GM23248 (cell line): ENCODE measurements around the gene TENM4. TPM values are rescaled to one million over a fixed set of nuclear protein-coding genes. Genes with fewer than 3 reads are reported as not detected.

ENCODE experiments used
- DNase-seq: peaks from one replicate; pipeline ENCODE4 v3.0.0-alpha.2; 2015
- H2AFZ ChIP-seq: fragments of 200-600 bp; sonication (generic); 2 replicates; pipeline ENCODE4 v1.6.1; 2016; ENCODE audit warnings: antibody characterized with exemption
- H3F3A ChIP-seq: fragments of 200-600 bp; sonication (generic); 2 replicates; pipeline ENCODE4 v1.6.1; 2016; ENCODE audit warnings: mild to moderate bottlenecking, antibody characterized with exemption, mixed run types; ENCODE audit not compliant: insufficient read depth
- H3K27ac ChIP-seq: fragments of 200-600 bp; sonication (generic); 2 replicates; pipeline ENCODE4 v1.5.1; 2016; ENCODE audit warnings: mild to moderate bottlenecking
- H3K27me3 ChIP-seq: fragments of 200-600 bp; sonication (generic); replicated peaks from 2 replicates; pipeline ENCODE4 v1.6.1; 2016; ENCODE audit warnings: mild to moderate bottlenecking; ENCODE audit not compliant: insufficient read depth
- H3K36me3 ChIP-seq: fragments of 200-600 bp; sonication (generic); 2 replicates; pipeline ENCODE4 v1.6.1; 2016; ENCODE audit warnings: low read depth, mild to moderate bottlenecking
- H3K4me1 ChIP-seq: fragments of 200-600 bp; sonication (generic); 2 replicates; pipeline ENCODE4 v1.6.1; 2016; ENCODE audit warnings: mild to moderate bottlenecking; ENCODE audit not compliant: insufficient read depth
- H3K4me2 ChIP-seq: fragments of 200-600 bp; sonication (generic); one replicate; pipeline ENCODE4 v1.6.1; 2016; ENCODE audit warnings: mild to moderate bottlenecking; ENCODE audit not compliant: unreplicated experiment
- H3K4me3 ChIP-seq: fragments of 200-600 bp; sonication (generic); 2 replicates; pipeline ENCODE4 v1.5.1; 2016; ENCODE audit warnings: mild to moderate bottlenecking
- H3K79me2 ChIP-seq: fragments of 200-600 bp; sonication (generic); 2 replicates; pipeline ENCODE4 v1.6.1; 2016; ENCODE audit warnings: mild to moderate bottlenecking; ENCODE audit not compliant: insufficient read depth
- H3K9ac ChIP-seq: fragments of 200-600 bp; sonication (generic); 2 replicates; pipeline ENCODE4 v1.6.1; 2016; ENCODE audit warnings: mild to moderate bottlenecking
- H3K9me2 ChIP-seq: fragments of 200-600 bp; sonication (generic); 2 replicates; pipeline ENCODE4 v1.6.1; 2016; ENCODE audit warnings: mixed run types, mild to moderate bottlenecking, moderate library complexity; ENCODE audit not compliant: insufficient read depth
- H3K9me3 ChIP-seq: fragments of 200-600 bp; sonication (generic); one replicate; pipeline ENCODE4 v1.6.1; 2017; ENCODE audit warnings: low read depth
- H4K20me1 ChIP-seq: fragments of 200-600 bp; sonication (generic); 2 replicates; pipeline ENCODE4 v1.6.0; 2016; ENCODE audit not compliant: insufficient read depth
- EZH2 ChIP-seq: fragments of 200-600 bp; sonication (generic); IDR thresholded peaks from 2 replicates; pipeline ENCODE4 v1.6.1; 2018; ENCODE audit warnings: antibody characterized with exemption, mild to moderate bottlenecking; ENCODE audit not compliant: insufficient read depth, poor library complexity, severe bottlenecking
- EZH2phosphoT487 ChIP-seq: fragments of 200-600 bp; sonication (generic); IDR thresholded peaks from 2 replicates; pipeline ENCODE4 v1.6.1; 2018; ENCODE audit warnings: antibody characterized with exemption, moderate library complexity, mild to moderate bottlenecking, low read depth; ENCODE audit not compliant: insufficient read depth
- whole genome bisulfite sequencing, 2 experiments: methylation state at CpG; one replicate each; pipeline ENCODE4 v1.1.6; 2015 to 2017; ENCODE audit warnings: low lambda C conversion rate in 2 of 2, low coverage in 1 of 2; ENCODE audit errors: missing lambda C conversion rate in 2 of 2; 5-methylcytosine and 5-hydroxymethylcytosine counted together
- in situ Hi-C: fragments of 300-500 bp; cut with MboI; formaldehyde crosslinking; loops from 2 replicates; pipeline ENCODE4 v1.15.0; 2020
- polyA plus RNA-seq: library from polyadenylated mRNA; unstranded; fragments of >200 nt; fragmentation: Nextera tagmentation; extraction: Ambion mirVana; gene quantifications from 2 replicates; pipeline ENCODE4 v1.2.1, GENCODE V29; 2016
- total RNA-seq: library from RNA; depleted of rRNA; stranded (reverse); fragments of >200 nt; shearing (Covaris generic); gene quantifications from 2 replicates; pipeline ENCODE4 v1.2.3, GENCODE V29; 2014

TENM4 gene
- total and polyA plus RNA-seq, 2 experiments from 2014 or later = 0.11 to 0.48 TPM

GRCh38 chr11:79074547-79074946 lies 366.3 kb downstream of the TENM4 start:
- Histone ChIP-seq H3K27me3 (no peaks in the 10 kb centered on the region), H3K9me3 (no peaks in the 10 kb centered on the region), H3K4me3 (no peak overlapping the region), H3F3A (no peaks in the 10 kb centered on the region), H3K36me3 (no peaks in the 10 kb centered on the region), H3K4me2 (no peak overlapping the region), H2AFZ (no peak overlapping the region), H3K27ac (no peak overlapping the region), H4K20me1 (no peaks in the 10 kb centered on the region), H3K4me1 (no peaks in the 10 kb centered on the region), H3K9ac (no peak overlapping the region), H3K9me2 (no peaks in the 10 kb centered on the region), H3K79me2 (no peaks in the 10 kb centered on the region)
- WGBS, 2 experiments = 59 to 65% methylated on average over 4 of the region's 4 CpGs
- TF ChIP-seq EZH2phosphoT487 (no peak), EZH2 (no peak)
- DNase-seq = no peak
- in situ Hi-C loops = no loop called here

- in situ Hi-C loops = no loop called here
- WGBS, 2 experiments = 93 to 94% methylated on average over 1 of the region's 1 CpG
Observed at GRCh38 chr11:79071190-79071589, 369.6 kb downstream of the TENM4 start.

DNA sequence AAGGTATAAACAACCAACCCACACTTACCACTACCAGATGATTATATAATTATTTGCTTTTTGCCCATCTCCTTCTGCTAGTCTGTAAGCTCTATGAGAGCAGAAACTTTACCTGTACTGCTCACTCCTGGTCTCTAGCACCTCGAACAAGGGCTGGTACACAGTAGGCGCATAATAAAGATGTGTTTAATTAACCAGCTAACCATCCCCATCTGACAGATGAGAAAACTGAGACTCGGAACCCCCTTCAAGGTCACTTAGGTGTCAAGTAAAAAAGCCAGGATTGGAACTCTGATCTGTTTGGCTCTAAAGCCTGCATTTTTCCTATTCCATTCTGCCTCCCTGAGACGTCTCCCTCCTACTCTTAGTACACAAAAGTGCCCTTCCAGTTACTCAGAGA lies 370.3 kb downstream of the TENM4 start:
- in situ Hi-C loops = no loop called here
- Histone ChIP-seq H4K20me1 (no peaks in the 10 kb centered on the region), H3F3A (no peaks in the 10 kb centered on the region), H3K9me3 (no peaks in the 10 kb centered on the region), H3K79me2 (no peaks in the 10 kb centered on the region), H3K9ac (no peak overlapping the region), H3K27me3 (no peaks in the 10 kb centered on the region), H3K4me1 (no peaks in the 10 kb centered on the region), H3K36me3 (no peaks in the 10 kb centered on the region), H3K4me2 (no peak overlapping the region), H3K9me2 (no peaks in the 10 kb centered on the region), H3K27ac (no peak overlapping the region), H3K4me3 (no peak overlapping the region), H2AFZ (no peak overlapping the region)
- WGBS, 2 experiments = 58 to 64% methylated on average over 4 of the region's 4 CpGs
- no peak for DNase-seq
- no peak for TF ChIP-seq EZH2phosphoT487
- TF ChIP-seq EZH2 = no peak

More at GRCh38 chr11:79071190-79071589, 369.6 kb downstream of the TENM4 start:
- Histone ChIP-seq H3K27ac (no peak overlapping the region), H3K9me2 (no peaks in the 10 kb centered on the region), H3K4me1 (no peaks in the 10 kb centered on the region), H4K20me1 (no peaks in the 10 kb centered on the region), H3K36me3 (no peaks in the 10 kb centered on the region), H3K4me2 (no peak overlapping the region), H3K4me3 (no peak overlapping the region), H3F3A (no peaks in the 10 kb centered on the region), H3K79me2 (no peaks in the 10 kb centered on the region), H3K27me3 (no peaks in the 10 kb centered on the region), H2AFZ (no peak overlapping the region), H3K9ac (no peak overlapping the region), H3K9me3 (no peaks in the 10 kb centered on the region)
- no peak for TF ChIP-seq EZH2phosphoT487
- no peak for TF ChIP-seq EZH2
- DNase-seq = no peak

DNA sequence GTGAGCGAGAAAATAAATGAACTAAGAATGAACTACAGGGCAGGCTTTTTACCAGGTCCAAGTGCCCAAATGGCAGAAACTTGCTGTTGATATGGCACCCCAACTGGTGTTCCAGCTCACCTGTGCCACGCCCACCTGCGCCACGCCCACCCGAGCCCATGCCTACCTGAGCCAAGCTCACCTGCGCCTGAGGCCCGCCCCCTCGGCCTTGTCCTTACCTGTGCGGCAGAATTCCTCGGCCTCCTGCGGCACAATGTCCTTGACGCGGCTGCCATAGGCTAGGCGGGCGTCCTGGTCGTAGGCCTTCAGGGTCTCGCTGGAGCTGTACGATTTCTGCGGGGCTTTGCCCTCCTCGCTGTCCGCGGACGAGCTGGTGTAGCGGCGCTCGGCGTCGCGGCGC lies 371.3 kb downstream of the TENM4 start:
- no peaks in the 10 kb centered on the region for H3K36me3 ChIP-seq
- no peaks in the 10 kb centered on the region for H4K20me1 ChIP-seq
- H3K27me3 ChIP-seq = no peaks in the 10 kb centered on the region
- H3K27ac ChIP-seq = no peak overlapping the region
- no peak for DNase-seq
- H3K9ac ChIP-seq = no peak overlapping the region
- no peaks in the 10 kb centered on the region for H3F3A ChIP-seq
- H3K9me2 ChIP-seq = no peaks in the 10 kb centered on the region
- in situ Hi-C loops = no loop called here
- H2AFZ ChIP-seq = no peak overlapping the region
- no peaks in the 10 kb centered on the region for H3K4me1 ChIP-seq
- H3K9me3 ChIP-seq = no peaks in the 10 kb centered on the region
- no peak overlapping the region for H3K4me2 ChIP-seq
- no peaks in the 10 kb centered on the region for H3K79me2 ChIP-seq
- TF ChIP-seq EZH2 = no peak
- TF ChIP-seq EZH2phosphoT487 = no peak
- no peak overlapping the region for H3K4me3 ChIP-seq
- WGBS, 2 experiments = 91% methylated on average over 27 to 30 of the region's 30 CpGs

GRCh38 chr11:79068356-79068755 lies 372.5 kb downstream of the TENM4 start:
- in situ Hi-C loops = no loop called here

More at GRCh38 chr11:79068356-79068755, 372.5 kb downstream of the TENM4 start:
- Histone ChIP-seq H3K36me3 (no peaks in the 10 kb centered on the region), H3K4me1 (no peaks in the 10 kb centered on the region), H3K4me3 (no peak overlapping the region), H3K27ac (no peak overlapping the region), H3F3A (no peaks in the 10 kb centered on the region), H3K9me3 (no peaks in the 10 kb centered on the region), H3K9ac (no peak overlapping the region), H4K20me1 (no peaks in the 10 kb centered on the region), H3K4me2 (no peak overlapping the region), H3K27me3 (no peaks in the 10 kb centered on the region), H2AFZ (no peak overlapping the region), H3K9me2 (no peaks in the 10 kb centered on the region), H3K79me2 (no peaks in the 10 kb centered on the region)
- no peak for DNase-seq
- TF ChIP-seq EZH2phosphoT487 (no peak), EZH2 (no peak)
- WGBS, 2 experiments = 87 to 94% methylated on average over 1 of the region's 1 CpG
